MM.1S (cell line): Measurements from ENCODE around the gene POLR1A.

Source experiments
- DNase-seq: peaks from one replicate; pipeline ENCODE4 v3.0.0-alpha.2; 2015
- H2AFZ ChIP-seq: fragments of 300-600 bp; sonication (generic); 2 replicates; pipeline ENCODE4 v1.6.0; 2016; ENCODE audit warnings: antibody characterized with exemption, low read length
- H3F3A ChIP-seq: fragments of 300-600 bp; sonication (generic); 2 replicates; pipeline ENCODE4 v1.6.1; 2016; ENCODE audit warnings: mild to moderate bottlenecking, antibody characterized with exemption, low read length, moderate library complexity, mixed read lengths; ENCODE audit not compliant: insufficient read depth
- H3K27ac ChIP-seq: fragments of 300-600 bp; sonication (generic); 2 replicates; pipeline ENCODE4 v1.5.1; 2016; ENCODE audit warnings: mild to moderate bottlenecking, low read length
- H3K27me3 ChIP-seq: fragments of 300-600 bp; sonication (generic); replicated peaks from 2 replicates; pipeline ENCODE4 v1.6.0; 2016; ENCODE audit warnings: low read length; ENCODE audit not compliant: insufficient read depth
- H3K36me3 ChIP-seq: fragments of 300-600 bp; sonication (generic); replicated peaks from 2 replicates; pipeline ENCODE4 v1.6.1; 2016; ENCODE audit warnings: mild to moderate bottlenecking, low read length, mixed read lengths; ENCODE audit not compliant: insufficient read depth
- H3K4me1 ChIP-seq: fragments of 300-600 bp; sonication (generic); 2 replicates; pipeline ENCODE4 v1.6.1; 2016; ENCODE audit warnings: low read length, mixed read lengths
- H3K4me2 ChIP-seq: fragments of 300-600 bp; sonication (generic); 2 replicates; pipeline ENCODE4 v1.6.0; 2016; ENCODE audit warnings: low read depth, low read length
- H3K4me3 ChIP-seq: fragments of 300-600 bp; sonication (generic); 2 replicates; pipeline ENCODE4 v1.5.1; 2016; ENCODE audit warnings: low read length, mixed read lengths
- H3K79me2 ChIP-seq: fragments of 300-600 bp; sonication (generic); 2 replicates; pipeline ENCODE4 v1.6.1; 2016; ENCODE audit warnings: mixed run types, low read length, mixed read lengths
- H3K9ac ChIP-seq: fragments of 300-600 bp; sonication (generic); 2 replicates; pipeline ENCODE4 v1.6.1; 2016; ENCODE audit warnings: low read length, mixed read lengths
- H3K9me2 ChIP-seq: fragments of 300-600 bp; sonication (generic); replicated peaks from 2 replicates; pipeline ENCODE4 v1.6.1; 2016; ENCODE audit warnings: mild to moderate bottlenecking, low read length, mixed read lengths; ENCODE audit not compliant: insufficient read depth
- H3K9me3 ChIP-seq: fragments of 300-600 bp; sonication (generic); replicated peaks from 2 replicates; pipeline ENCODE4 v1.6.1; 2016; ENCODE audit warnings: mild to moderate bottlenecking, low read length, mixed read lengths; ENCODE audit not compliant: insufficient read depth
- H4K20me1 ChIP-seq: fragments of 300-600 bp; sonication (generic); 2 replicates; pipeline ENCODE4 v1.6.1; 2016; ENCODE audit warnings: mild to moderate bottlenecking, low read length, moderate library complexity, mixed read lengths; ENCODE audit not compliant: insufficient read depth
- EZH2 ChIP-seq: fragments of 300-600 bp; sonication (generic); optimal IDR thresholded peaks from 2 replicates; pipeline ENCODE3; 2017; ENCODE audit warnings: low read depth, mild to moderate bottlenecking, antibody characterized with exemption, low read length, mixed read lengths
- EZH2phosphoT487 ChIP-seq: fragments of 300-600 bp; sonication (generic); IDR thresholded peaks from 2 replicates; pipeline ENCODE4 v1.6.1; 2018; ENCODE audit warnings: antibody characterized with exemption, low read length
- TF ChIP-seq, protein P1 (sequence below): fragments of 300-600 bp; sonication (generic); IDR thresholded peaks from 2 replicates; pipeline ENCODE4 v1.5.1; 2016; ENCODE audit warnings: antibody characterized with exemption, low read length, mixed read lengths

The POLR1A gene

GRCh38 chr2:86048888-86049287 is 56.8 kb downstream of the POLR1A start:
- no peaks in the 10 kb centered on the region for H3K4me1 ChIP-seq
- H3K36me3 ChIP-seq, result peaks cover 3% of the 10 kb centered on the region; the same call in 1 of the 2 replicates

DNA sequence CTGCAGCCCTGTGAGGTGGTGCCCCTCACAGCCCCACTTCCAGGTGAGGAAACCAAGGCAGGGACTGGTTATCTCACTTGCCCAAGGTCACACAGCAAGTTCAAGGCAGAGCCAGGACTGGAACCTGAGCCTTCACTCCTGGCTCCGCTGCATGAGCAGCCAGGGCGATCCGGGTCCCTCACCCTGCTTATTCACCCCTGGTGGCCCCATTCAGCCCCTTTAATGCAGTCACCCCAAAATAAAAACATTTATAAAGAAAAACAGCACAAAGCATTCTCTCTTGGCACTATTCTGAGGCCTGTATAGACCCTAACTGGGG is 57.3 kb downstream of the POLR1A start:
- no peaks in the 10 kb centered on the region for H3K9me2 ChIP-seq
- no peak overlapping the region for H3K27ac ChIP-seq
- H3K4me2 ChIP-seq, result no peak overlapping the region
- no peak for DNase-seq
- H3K79me2 ChIP-seq, result no peaks in the 10 kb centered on the region
- TF ChIP-seq EZH2phosphoT487 (no peak), EZH2 (no peak)
- TF ChIP-seq, protein P1, sequence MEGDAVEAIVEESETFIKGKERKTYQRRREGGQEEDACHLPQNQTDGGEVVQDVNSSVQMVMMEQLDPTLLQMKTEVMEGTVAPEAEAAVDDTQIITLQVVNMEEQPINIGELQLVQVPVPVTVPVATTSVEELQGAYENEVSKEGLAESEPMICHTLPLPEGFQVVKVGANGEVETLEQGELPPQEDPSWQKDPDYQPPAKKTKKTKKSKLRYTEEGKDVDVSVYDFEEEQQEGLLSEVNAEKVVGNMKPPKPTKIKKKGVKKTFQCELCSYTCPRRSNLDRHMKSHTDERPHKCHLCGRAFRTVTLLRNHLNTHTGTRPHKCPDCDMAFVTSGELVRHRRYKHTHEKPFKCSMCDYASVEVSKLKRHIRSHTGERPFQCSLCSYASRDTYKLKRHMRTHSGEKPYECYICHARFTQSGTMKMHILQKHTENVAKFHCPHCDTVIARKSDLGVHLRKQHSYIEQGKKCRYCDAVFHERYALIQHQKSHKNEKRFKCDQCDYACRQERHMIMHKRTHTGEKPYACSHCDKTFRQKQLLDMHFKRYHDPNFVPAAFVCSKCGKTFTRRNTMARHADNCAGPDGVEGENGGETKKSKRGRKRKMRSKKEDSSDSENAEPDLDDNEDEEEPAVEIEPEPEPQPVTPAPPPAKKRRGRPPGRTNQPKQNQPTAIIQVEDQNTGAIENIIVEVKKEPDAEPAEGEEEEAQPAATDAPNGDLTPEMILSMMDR, result no peak
- no peaks in the 10 kb centered on the region for H3F3A ChIP-seq
- H3K4me3 ChIP-seq, result no peak overlapping the region
- no peaks in the 10 kb centered on the region for H4K20me1 ChIP-seq
- H3K36me3 ChIP-seq, result peaks cover 3% of the 10 kb centered on the region; the same call in 1 of the 2 replicates
- H3K9me3 ChIP-seq, result no peaks in the 10 kb centered on the region
- H3K9ac ChIP-seq, result no peak overlapping the region
- H2AFZ ChIP-seq, result no peak overlapping the region
- H3K4me1 ChIP-seq, result 0 out of 2 replicates have a peak, but pooled peaks cover 2% of the 10 kb centered on the region
- H3K27me3 ChIP-seq, result no peaks in the 10 kb centered on the region

More at GRCh38 chr2:86048888-86049287, 56.8 kb downstream of the POLR1A start:
- Histone ChIP-seq H3K9me2 (no peaks in the 10 kb centered on the region), H3K4me2 (no peak overlapping the region), H3K9ac (no peak overlapping the region), H2AFZ (no peak overlapping the region), H3F3A (no peaks in the 10 kb centered on the region), H3K4me3 (no peak overlapping the region), H3K27me3 (no peaks in the 10 kb centered on the region), H3K79me2 (no peaks in the 10 kb centered on the region), H3K27ac (no peak overlapping the region), H4K20me1 (no peaks in the 10 kb centered on the region), H3K9me3 (no peaks in the 10 kb centered on the region)
- no peak for DNase-seq
- TF ChIP-seq, protein P1, result no peak
- TF ChIP-seq EZH2phosphoT487 (no peak), EZH2 (no peak)

GRCh38 chr2:86047575-86048382 is 57.9 kb downstream of the POLR1A start:
- Histone ChIP-seq H3K4me1 (0 out of 2 replicates have a peak, but pooled peaks cover 2% of the 10 kb centered on the region), H3K4me2 (no peak overlapping the region), H3K9me3 (no peaks in the 10 kb centered on the region), H3K9me2 (no peaks in the 10 kb centered on the region), H3K79me2 (no peaks in the 10 kb centered on the region), H3K27me3 (no peaks in the 10 kb centered on the region), H3F3A (no peaks in the 10 kb centered on the region), H3K4me3 (no peak overlapping the region), H3K27ac (no peak overlapping the region), H4K20me1 (no peaks in the 10 kb centered on the region), H3K9ac (no peak overlapping the region), H3K36me3 (peaks cover 7% of the 10 kb centered on the region; the same call in 1 of the 2 replicates), H2AFZ (no peak overlapping the region)
- no peak for DNase-seq
- TF ChIP-seq, protein P1, result no peak
- TF ChIP-seq EZH2 (no peak), EZH2phosphoT487 (no peak)
